HK-2 (cell line): ENCODE results near the gene GSTA3.
"Not testable (repeated sequence)": the region's sequence is repeated elsewhere in the genome, so short reads cannot be mapped to it uniquely, and the experiment has no call there.

ENCODE experiments used
- DNase-seq: peaks from one replicate; pipeline ENCODE4 v3.0.0-alpha.2; 2018; ENCODE audit not compliant: unreplicated experiment

Gene GSTA3

DNA sequence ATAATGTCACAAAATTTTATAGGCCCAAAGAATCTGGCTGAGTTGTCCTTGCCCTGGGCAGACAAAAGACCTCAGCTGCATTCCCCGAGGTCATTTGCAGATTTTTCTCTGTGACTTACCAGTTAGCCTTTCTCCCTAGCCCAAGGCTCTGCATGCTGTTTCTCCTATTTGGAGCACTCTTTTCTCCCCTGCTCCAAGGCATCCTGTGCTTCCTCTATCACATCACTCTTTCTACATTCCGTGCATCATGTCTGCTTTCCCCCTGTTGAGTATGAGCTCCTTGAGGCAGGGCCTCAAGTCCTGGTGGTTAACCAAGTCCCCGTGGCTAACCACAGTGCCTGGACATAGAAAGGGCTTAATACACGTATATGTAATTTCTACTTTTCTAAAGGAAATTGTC is 593 bp upstream of the GSTA3 start:
- DNase-seq, result no peak

DNA sequence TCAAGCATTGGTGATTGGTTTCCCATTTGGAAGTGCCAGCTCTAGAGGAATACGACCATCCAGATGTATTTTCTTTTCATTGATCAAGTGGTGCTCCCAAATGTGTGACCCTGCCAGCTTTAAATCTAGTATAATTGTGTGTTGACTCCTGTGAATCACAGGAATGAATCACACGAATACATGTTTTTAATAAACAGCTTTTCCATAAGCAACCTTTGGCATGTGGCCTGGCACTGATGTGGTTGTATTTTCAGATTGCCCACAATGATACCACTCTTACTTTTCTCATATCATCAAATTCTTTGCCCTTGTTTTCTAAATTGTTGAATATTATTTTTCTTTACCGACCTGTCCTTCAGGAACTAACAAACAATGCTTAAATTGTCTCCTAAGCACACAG is 367 bp downstream of the GSTA3 start:
- DNase-seq, result no peak

DNA sequence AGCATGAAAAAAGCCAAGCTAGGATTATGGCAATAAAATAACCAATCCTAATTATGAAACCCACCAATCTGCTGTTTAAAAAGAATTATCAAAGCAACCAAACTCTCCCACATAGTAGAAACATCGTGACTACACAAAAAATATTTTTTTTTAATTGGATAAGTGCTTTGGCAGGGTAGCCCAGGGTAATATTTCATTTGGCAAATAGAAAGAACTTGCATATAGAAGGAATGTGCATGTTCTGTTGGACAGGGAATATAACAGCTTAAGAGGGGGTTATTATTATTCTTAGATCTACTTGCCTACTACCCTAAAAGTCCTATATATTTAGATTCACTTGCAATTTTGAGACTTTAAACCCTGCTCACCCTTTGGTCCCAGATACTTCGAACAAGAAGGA is 972 bp downstream of the GSTA3 start:
- no peak for DNase-seq

DNA sequence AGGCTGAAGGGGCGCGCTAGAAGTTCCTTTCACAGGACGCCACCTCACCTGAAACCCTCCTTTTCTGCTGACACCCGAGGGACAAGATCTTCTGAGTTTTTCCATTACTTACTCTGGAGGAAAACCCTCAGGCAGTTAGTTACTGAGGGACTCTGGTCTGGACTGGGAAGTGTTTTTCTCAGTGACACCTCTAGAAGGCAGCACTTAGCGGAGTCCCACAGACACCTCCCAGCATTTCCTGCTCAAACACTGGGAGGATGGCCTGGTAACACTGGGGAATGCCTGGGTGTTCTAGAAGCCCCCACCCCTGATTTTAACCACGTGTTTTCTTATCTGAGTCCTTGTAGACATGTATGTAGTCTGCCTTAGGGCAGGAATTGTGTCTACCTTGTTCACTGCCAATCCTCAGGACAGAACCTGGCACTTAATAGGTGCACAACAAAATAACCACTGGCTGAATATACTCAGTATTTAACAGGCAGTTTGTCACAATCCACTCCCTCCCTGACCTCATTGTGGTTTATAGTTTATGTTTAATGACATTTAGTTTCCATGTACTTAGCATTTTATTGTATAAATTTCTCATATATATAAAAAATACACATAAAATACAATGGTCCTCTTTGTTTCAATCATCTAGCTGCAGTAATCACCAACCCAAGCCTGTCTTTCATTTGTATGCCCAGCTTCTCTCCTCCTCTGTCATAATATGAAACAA is 4.8 kb downstream of the GSTA3 start:
- no peak for DNase-seq

DNA sequence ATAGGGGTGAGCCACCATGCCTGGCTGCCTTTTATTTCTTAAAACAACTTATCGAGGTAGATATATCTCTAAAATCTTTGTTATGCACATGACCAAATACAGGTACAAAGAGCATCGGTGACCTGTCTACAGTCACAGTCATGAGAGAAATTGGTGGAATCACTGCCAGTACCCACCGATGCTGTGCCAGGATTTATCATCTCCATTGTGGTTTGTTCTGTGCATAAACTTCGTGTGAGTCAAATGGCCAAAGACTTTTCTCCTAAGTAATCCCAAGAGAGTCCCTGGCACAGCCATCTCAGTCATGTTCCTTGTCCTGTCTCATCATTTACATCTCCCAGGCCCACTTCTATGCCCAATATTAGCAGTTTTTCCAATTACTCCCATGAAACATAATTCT is 9.0 kb downstream of the GSTA3 start:
- no peak for DNase-seq

DNA sequence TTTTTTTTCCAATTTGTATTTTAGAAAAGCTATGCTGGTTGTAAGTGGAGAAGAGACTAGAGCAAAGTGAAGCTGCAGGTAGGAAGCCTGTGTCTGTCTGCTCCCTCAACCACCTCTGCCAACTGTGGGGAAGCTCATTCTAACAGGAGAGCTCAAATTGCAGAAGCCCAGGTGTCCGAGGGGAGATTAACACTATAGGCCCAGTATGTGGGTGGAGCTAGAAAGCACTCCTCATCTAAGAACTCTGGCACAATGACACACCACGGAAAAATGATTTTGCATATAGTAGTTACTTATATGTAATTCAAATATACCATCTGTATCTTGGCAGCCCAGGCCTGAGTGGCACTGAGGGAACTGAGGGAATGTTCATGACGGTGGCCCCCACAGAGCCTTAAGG is 13.7 kb downstream of the GSTA3 start:
- DNase-seq, result not testable (repeated sequence)

DNA sequence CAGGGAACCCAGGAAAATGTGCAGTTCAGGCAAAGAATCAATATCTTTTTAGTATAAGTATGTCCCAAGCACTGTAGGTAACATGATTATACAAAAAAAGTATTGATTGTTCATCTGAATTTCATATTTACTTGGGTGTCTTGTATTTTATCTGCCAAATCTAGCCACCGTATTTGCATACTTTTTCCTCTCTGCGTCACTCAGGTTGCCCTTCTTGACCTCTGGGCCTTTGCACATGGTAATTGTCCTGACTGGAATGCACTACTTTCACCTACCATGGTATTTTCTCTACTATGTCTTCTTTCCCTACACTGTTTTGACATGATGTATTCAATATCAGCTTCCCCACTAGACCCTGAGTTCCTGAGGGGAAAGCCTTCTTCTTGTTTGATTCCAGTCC is 15.2 kb downstream of the GSTA3 start:
- DNase-seq, result no peak

DNA sequence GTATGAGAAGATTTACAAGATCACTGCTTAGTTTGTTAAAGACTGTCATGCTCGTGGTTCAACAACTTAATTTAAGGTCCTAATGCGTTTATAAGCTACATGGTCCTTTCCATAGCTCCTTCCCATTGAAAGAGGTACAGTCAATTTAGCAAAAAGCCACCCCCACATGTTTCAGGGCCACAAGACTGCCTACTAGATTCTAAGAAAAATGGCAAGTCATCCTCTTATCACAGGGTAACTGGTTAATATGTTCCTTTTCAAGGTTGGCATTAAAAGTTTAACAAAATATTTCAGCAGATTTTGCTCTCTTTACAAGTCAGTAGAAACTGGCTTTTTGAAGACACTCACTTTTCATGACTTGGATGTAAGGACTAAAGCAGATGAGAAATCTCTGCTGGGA is 15.7 kb downstream of the GSTA3 start:
- DNase-seq, result no peak

DNA sequence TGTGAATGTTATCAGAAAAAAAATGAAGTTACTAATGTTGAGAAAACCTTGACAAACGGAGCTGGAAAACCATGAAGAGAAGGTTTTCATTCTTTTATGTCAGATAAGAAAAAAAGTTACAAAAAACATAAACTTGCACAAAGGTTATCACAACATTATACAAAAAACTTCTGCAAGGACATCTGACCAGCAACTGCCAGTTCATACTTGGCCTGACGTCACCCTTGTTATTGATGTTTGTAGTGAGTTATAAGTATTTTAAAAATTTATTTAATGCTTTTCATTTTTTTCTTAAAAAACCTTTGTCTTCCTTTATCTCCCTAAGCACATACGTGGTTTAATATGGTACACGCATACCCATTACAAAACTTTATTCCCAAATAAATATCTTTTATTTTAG is 16.3 kb downstream of the GSTA3 start:
- no peak for DNase-seq

DNA sequence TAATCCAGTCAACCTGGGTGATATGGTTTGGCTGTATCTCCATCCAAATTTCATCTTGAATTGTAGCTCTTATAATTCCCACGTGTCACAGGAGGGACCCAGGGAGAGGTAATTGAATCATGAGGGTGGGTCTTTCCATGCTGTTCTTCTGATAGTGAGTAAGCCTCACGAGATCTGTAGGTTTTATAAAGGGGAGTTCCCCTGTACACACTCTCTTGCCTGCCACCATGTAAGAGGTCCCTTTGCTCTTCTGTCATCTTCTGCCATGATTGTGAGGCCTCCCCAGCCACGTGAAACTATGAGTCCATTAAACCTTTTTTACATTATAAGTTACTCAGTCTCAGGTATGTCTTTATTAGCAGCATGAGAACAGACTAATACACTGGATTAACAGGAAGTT is 19.5 kb downstream of the GSTA3 start:
- DNase-seq, result no peak

DNA sequence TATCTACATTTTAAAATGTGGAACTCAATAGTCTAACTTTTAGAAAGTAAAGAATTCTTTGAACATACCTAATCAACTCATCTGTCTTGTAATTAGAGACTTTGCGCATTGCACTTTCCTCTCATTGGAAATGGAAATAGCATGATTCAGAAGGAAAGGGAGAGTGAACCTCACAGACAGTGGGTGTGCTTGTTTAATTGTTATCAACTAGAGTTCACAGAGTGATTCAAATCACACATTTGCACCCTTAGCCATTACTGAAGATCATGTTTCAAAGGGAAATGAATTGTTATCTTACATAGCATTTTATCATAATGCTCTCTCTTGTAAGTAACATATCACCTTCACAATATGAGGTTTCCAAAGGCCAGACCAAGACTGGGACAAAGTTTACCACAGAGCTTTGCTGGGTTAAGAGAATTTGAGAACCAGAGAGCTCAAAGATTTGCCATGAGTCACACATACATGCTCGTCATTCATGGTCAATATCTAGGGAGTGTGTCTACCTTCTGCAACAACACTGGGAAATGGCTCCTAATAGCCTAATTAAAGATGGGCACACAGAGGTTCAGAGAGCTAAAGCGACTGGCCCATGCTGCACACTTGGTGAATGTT is 21.5 kb downstream of the GSTA3 start:
- no peak for DNase-seq

DNA sequence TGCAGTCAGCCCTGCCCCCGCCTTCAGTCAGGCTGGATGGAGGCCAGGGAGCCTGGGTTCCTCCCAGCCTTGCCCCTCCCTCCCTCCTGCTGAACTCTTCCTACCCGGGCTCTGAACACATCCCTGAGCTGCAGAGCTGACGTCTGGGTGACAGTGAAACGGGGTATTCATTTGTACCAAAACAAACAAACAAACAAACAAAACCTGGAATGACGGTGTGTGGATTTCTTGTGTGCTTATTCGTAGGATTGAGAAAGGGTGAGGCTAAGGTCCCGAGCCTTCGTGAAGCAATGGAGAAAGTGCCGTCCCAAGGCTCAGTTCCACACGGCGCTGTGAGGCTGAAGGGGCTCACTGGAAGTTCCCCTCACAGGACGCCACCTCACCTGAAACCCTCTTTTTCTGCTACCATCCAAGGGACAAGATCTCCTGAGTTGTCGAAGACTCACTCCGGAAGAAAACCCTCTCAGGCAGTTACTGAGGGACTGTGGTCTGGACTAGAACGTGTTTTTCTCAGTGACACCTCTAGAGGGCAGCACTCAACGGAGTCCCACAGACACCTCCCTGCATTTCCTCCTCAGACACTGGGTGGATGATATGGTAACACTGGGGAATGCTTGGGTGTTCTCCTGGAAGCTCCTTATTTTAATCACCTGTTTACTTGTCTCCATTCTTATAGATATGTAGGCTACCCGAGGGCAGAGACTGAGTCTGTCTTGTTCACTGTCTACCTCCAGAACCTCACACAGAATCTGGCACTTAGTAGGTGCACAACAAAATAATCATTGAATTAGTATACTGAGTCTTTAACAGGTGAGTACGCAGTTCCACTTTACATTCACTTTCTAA is 27.3 kb downstream of the GSTA3 start:
- peak; percentile 79 for DNase-seq

DNA sequence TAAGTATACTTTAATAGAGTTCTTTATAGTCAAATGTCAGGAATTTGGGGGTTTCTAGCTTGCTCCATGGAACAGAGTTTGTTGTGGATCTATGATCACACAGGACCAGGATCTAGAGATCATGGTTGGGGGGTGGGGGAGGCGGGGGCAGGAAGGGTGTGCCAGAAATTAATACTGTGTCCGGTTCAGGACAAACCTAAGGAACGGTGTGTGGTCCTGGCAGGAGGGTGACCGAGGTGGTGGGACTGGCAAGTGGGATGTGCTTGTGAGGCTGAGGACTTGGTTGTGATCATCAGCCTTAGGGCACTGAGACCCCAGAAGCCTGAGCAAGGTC is 27.9 kb downstream of the GSTA3 start:
- no peak for DNase-seq

DNA sequence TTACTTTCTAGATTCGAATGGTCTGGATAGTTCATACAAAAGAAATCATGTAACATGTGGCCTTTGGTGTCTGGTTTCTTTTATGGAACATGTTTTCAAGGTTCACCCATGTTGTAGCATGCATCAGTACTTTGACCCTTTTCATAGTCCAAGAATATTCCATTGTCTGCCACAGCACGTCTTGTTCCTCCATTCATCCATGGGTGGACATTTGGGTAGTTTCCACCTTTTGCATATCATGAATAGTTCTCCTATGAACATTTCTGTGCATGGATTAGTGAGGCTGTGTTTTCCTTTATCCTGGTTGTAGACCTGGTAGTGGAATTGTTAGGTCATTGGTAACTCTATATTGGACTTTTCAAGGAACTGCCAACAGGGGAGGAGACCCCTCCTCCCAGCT is 31.7 kb downstream of the GSTA3 start:
- no peak for DNase-seq

DNA sequence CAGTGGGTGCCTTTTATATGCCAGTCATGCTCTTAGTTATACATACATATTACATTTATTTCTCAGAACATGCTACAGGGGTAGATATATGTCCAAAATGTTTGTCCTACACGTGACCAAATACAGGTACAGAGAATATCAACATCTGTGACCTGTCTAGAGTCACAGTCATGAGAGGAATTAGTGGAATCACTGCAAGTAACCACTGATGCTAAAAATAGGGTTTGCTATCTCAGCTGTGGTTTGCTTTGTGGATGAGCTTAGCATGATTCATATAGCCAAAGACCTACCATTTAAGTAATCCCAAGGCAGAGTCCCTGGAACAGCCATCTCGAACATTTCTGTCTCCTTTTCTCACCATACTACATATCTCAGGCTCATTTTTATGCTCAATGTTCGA is 32.3 kb downstream of the GSTA3 start:
- DNase-seq, result peak; percentile 6

DNA sequence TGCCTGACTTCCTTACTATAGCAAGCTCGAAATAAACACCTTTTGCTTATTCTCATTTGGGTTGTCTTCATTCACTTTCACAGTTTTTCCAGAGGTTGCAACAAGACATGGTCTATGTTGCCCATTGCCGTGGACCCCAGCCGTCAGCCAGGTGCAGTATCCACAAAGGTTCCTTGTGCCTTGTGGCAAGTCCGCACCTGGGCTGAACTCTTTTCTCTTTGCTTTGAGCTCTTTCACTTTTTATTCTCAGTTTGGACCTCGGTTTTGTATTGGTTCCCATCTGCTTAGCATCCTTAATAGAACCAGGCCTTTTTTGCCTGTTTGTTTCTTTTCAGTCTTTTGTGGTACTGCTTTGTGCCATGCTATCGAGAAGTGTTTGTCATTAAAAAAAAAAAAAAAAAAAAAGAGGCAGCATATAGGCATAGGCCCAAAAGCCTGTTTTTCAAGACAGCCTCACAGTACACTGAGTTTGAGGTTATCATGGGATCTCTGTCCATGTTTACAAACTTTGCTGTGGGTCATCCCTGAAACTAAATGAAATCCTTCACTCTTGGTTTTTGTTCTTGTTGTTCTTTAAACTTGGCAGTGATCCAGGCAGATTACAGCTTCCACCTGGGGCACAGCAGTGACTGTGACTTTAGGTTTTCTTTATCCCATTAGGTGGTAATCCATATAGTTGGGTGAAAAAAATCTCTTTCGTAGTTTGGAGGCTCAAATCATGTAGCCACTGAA is 33.3 kb downstream of the GSTA3 start:
- DNase-seq, result no peak

DNA sequence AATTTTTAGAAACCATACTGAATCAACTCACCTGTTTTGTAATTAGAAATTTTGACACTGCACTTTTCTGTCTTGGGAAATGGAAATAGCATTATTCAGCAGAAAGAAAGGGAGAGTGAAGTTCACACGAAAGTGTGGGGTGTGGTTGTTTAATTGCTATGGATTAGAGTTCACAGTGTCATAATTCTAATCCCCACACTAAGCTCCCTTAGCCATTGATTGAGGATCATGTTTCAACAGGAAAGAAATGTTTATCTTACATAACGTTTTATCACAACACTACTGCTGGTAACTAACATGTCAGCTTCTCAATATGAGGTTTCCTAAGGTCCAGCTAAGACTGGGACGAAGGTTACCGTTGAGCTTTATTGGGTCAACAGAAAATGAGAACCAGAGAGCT is 37.5 kb downstream of the GSTA3 start:
- DNase-seq, result no peak

DNA sequence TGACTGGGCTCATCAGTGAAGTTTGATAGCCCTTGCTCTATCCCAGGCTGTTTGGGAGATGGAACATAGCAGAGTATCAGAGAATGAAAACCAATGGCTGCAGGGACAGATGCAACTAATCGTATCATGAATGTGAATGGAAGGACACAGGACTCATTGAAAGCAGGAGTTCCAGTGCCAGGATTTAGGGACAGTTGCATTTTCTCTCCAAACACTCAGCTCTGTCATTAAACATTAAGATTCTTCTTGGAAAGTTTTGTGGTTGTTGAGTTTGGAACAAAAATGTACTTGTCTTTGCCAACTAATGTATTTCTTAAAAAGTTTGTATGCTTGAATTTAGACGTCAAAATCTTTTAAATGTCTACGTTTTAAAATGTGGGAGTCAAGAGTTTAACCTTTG is 37.9 kb downstream of the GSTA3 start:
- DNase-seq, result no peak

DNA sequence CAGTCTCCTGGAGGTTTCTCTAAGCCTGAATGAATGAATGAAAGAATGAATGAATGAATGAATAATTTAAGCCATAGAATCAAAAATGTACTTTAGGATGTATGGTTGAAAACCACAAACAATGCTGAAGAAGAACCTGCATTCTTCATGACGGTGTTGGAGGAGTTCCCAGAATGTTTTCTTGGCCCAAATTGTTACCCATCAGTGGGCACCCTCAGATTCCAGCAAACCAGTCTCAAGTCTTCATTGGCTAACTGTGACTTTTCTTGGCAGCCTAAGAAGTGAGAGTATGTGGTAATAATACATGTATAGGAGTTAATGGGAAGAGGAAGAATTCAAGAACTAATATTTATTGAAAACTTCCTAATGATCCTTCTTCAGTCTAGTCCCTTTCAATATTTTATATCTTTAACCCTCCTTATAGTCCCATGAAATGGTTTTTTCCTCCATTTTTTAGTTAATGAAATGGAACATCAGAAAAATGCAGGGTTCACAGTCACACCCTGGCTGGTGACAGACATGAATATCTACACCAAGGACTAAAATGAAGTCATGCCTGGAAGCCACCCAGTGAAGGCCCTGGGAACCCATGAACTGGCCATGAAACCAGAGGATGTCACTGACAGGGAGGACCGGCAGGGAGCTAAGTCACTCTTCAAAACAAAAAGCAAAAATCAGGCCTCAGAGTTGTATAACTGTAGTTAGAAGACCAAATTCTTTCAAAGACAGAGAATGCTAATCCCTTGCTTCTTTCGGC is 39.0 kb downstream of the GSTA3 start:
- DNase-seq, result not testable (repeated sequence)

DNA sequence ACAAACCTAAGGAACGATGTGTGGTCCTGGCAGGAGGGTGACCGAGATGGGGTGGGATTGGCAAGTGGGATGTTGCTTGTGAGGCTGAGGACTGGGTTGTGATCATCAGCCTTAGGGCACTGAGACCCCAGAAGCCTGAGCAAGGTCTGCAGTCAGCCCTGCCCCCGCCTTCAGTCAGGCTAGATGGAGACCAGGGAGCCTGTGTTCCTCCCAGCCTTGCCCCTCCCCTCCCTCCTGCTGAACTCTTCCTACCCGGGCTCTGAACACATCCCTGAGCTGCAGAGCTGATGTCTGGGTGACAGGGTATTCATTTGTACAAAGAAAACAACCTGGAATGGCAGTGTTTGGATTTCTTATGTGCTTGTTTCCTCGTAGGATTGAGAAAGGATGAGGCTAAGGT is 40.6 kb downstream of the GSTA3 start:
- not testable (repeated sequence) for DNase-seq

DNA sequence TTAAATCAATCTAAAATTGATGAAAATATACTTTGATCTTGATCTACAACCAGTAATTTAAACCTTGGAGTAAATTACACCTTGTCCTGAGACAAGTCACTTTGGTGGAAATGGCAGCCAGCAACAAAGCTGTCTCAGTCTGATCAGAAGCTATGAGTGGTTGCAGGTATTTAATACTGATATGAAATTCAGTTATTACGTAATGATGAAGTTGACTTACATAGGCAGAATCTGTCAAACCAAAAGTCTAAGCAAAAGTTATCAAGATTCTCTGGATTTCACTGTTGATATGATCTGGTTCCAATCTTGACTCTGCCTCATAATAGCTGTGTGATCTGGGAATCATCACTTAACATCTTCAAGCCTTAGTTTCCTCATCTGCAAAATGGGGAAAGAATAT is 41.3 kb downstream of the GSTA3 start:
- DNase-seq, result no peak

DNA sequence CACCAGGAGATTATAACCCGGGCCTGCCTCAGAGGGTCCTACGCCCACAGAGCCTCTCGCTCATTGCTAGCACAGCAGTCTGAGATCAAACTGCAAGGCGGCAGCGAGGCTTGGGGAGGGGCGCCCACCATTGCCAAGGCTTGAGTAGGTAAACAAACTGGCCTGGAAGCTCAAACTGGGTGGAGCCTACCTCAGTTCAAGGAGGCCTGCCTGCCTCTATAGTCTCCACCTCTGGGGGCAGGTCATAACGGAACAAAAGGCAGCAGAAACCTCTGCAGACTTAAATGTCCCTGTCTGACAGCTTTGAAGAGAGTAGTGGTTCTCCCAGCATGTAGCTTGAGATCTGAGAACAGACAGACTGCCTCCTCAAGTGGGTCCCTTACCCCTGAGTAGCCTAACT is 48.3 kb downstream of the GSTA3 start:
- not testable (repeated sequence) for DNase-seq
